Neuronal stem cell (in vitro differentiated cells): ENCODE results near the gene CSRNP3.

ENCODE experiments used
- DNase-seq: peaks from one replicate; pipeline ENCODE4 v3.0.0-alpha.2; 2013; ENCODE audit warnings: low spot score
- H2AFZ ChIP-seq: one replicate; pipeline ENCODE4 v1.6.1; 2013; ENCODE audit warnings: mild to moderate bottlenecking, low read length, inconsistent platforms
- H2AK5ac ChIP-seq: 2 replicates; pipeline ENCODE4 v1.6.1; 2013; ENCODE audit warnings: low read depth, mild to moderate bottlenecking, inconsistent platforms, low read length, moderate library complexity, mixed read lengths
- H2BK120ac ChIP-seq: 2 replicates; pipeline ENCODE4 v1.6.1; 2013; ENCODE audit warnings: low read depth, mild to moderate bottlenecking, inconsistent platforms, low read length, moderate library complexity, mixed read lengths
- H2BK12ac ChIP-seq: one replicate; pipeline ENCODE4 v1.6.1; 2013; ENCODE audit warnings: low read length, inconsistent platforms
- H2BK15ac ChIP-seq: 2 replicates; pipeline ENCODE4 v1.6.1; 2013; ENCODE audit warnings: mild to moderate bottlenecking, low read length, inconsistent platforms, mixed read lengths
- H2BK5ac ChIP-seq: one replicate; pipeline ENCODE4 v1.6.1; 2013; ENCODE audit warnings: inconsistent platforms, mild to moderate bottlenecking, low read length, moderate library complexity
- H3K14ac ChIP-seq: one replicate; pipeline ENCODE4 v1.6.1; 2013; ENCODE audit warnings: low read length, inconsistent platforms
- H3K18ac ChIP-seq: 2 replicates; pipeline ENCODE4 v1.6.1; 2013; ENCODE audit warnings: low read length, inconsistent platforms
- H3K23ac ChIP-seq: 2 replicates; pipeline ENCODE4 v1.6.1; 2013; ENCODE audit warnings: low read depth, mild to moderate bottlenecking, mixed read lengths, low read length, inconsistent platforms; ENCODE audit not compliant: poor library complexity
- H3K27ac ChIP-seq: replicated peaks from 3 replicates; pipeline ENCODE4 v1.5.1; 2013; ENCODE audit warnings: low read length, inconsistent platforms
- H3K27me3 ChIP-seq, 3 experiments: 2 replicates each; pipeline ENCODE4 v1.6.1; 2013; ENCODE audit warnings: low read length in 3 of 3, mild to moderate bottlenecking in 2 of 3, inconsistent platforms in 1 of 3, low read depth in 1 of 3, mixed read lengths in 1 of 3, moderate library complexity in 1 of 3; ENCODE audit not compliant: control insufficient read depth in 3 of 3, insufficient read depth in 3 of 3
- H3K36me3 ChIP-seq, 2 donors: replicated peaks in 1 of 2; 2 replicates each; pipeline ENCODE4 v1.6.1; 2013; ENCODE audit warnings: low read length in 2 of 2; ENCODE audit not compliant: control insufficient read depth in 2 of 2, insufficient read depth in 2 of 2
- H3K4ac ChIP-seq: 2 replicates; pipeline ENCODE4 v1.6.1; 2013; ENCODE audit warnings: inconsistent platforms, mild to moderate bottlenecking, low read length, moderate library complexity
- H3K4me1 ChIP-seq, 2 donors: 1 replicate in 1 of 2; 2 replicates in 1 of 2; pipeline ENCODE4 v1.6.1; 2013; ENCODE audit warnings: low read length in 2 of 2, low read depth in 1 of 2; ENCODE audit not compliant: control insufficient read depth in 2 of 2, insufficient read depth in 1 of 2
- H3K4me2 ChIP-seq: one replicate; pipeline ENCODE4 v1.6.1; 2013; ENCODE audit warnings: mild to moderate bottlenecking, low read length, inconsistent platforms; ENCODE audit not compliant: insufficient read depth, poor library complexity, severe bottlenecking
- H3K4me3 ChIP-seq, 2 donors: 2 replicates each; pipeline ENCODE4 v1.5.1; 2013; ENCODE audit warnings: low read length in 2 of 2, mild to moderate bottlenecking in 2 of 2, inconsistent platforms in 1 of 2, moderate library complexity in 1 of 2
- H3K79me1 ChIP-seq: one replicate; pipeline ENCODE4 v1.6.1; 2013; ENCODE audit warnings: low read depth, mild to moderate bottlenecking, inconsistent platforms, low read length, moderate library complexity
- H3K9ac ChIP-seq: one replicate; pipeline ENCODE4 v1.6.1; 2013; ENCODE audit warnings: mild to moderate bottlenecking, low read depth, low read length, inconsistent platforms; ENCODE audit not compliant: poor library complexity
- H3K9me3 ChIP-seq, 2 donors: replicated peaks in 1 of 2; 2 replicates each; pipeline versions ENCODE3 to v1.6.1; 2013; ENCODE audit warnings: low read length in 2 of 2, mild to moderate bottlenecking in 2 of 2, inconsistent platforms in 1 of 2, low read depth in 1 of 2, mixed read lengths in 1 of 2, moderate library complexity in 1 of 2; ENCODE audit not compliant: control insufficient read depth in 2 of 2, insufficient read depth in 1 of 2
- H4K8ac ChIP-seq: one replicate; pipeline ENCODE4 v1.6.1; 2013; ENCODE audit warnings: low read depth, mild to moderate bottlenecking, inconsistent platforms, low read length, moderate library complexity
- H4K91ac ChIP-seq: one replicate; pipeline ENCODE4 v1.6.1; 2013; ENCODE audit warnings: low read length, low read depth, mild to moderate bottlenecking, inconsistent platforms; ENCODE audit not compliant: poor library complexity
- WGBS, 2 donors: extraction: QIAGEN DNeasy Blood & Tissue Kit; methylation state at CpG; one replicate each; pipeline ENCODE4 v1.1.7; 2013; ENCODE audit warnings: missing lambda C conversion rate in 2 of 2, mixed read lengths in 1 of 2; ENCODE audit not compliant: insufficient read length in 2 of 2, insufficient replicate concordance in 1 of 2; ENCODE audit errors: extremely low coverage in 2 of 2; 5-methylcytosine and 5-hydroxymethylcytosine counted together

Gene CSRNP3

DNA sequence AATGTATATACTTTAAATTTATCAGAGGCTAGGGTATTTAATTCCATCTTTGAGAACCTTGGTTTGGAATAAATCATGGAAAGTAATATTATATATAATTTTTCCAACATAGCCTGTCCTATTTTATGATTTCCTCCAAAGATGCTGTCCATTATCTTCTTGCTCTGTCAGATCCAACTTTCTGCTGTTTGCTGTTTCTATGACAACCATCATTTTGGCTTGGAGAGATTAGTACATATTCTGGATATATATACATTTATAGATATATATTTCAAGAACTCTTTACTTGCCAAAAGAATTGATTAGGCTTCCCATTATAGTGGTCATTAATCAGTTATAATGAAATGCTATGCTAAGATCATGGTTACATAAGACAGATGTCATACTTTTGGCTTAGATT, 31.3 kb downstream of the CSRNP3 start:
- Histone ChIP-seq H3K4me3 (no peak overlapping the region), H3K4me1 (peaks cover 0 to 3% of the 10 kb centered on the region in 2 donors)

DNA sequence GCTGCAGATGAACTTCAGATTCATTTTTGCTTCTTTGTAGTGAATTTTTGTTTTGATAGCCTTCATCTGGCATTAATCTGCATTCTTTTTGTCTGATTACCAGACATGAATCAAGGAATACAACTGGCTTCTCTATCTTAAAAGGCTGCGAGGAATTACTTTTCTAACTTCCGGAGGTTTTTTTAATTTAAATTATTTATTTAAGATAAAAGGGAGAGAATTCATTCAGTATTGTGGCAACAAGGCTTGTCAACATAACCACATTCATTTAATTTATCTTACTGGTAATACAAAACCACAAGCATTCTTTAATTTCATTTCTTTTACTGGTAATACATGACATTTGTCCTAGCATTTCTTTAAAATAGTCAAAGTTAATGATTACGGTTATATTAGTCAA, 36.0 kb downstream of the CSRNP3 start:
- Histone ChIP-seq H3K9me3 (peaks cover 0 to 8% of the 10 kb centered on the region in 2 donors), H3K4me2 (no peak overlapping the region), H3K4me3 (no peak overlapping the region), H3K79me1 (no peaks in the 10 kb centered on the region), H3K36me3 (peaks cover 0 to 15% of the 10 kb centered on the region in 2 donors), H3K18ac (no peak overlapping the region), H3K23ac (no peak overlapping the region), H3K4ac (no peak overlapping the region), H2AFZ (no peak overlapping the region), H3K4me1 (no peaks in the 10 kb centered on the region), H2BK12ac (no peak overlapping the region), H4K8ac (no peak overlapping the region), H3K27ac (no peak overlapping the region), H3K9ac (no peak overlapping the region), H3K27me3 (no peaks in the 10 kb centered on the region), H2BK120ac (no peak overlapping the region), H2AK5ac (no peak overlapping the region), H2BK5ac (no peak overlapping the region), H2BK15ac (no peak overlapping the region), H4K91ac (no peak overlapping the region), H3K14ac (no peak overlapping the region)
- DNase-seq, result no peak
- no CpG with 5 or more reads among the region's 3 CpGs for WGBS, 2 donors

More for the DNA sequence above, 31.3 kb downstream of the CSRNP3 start:
- Histone ChIP-seq H3K18ac (no peak overlapping the region), H3K4me2 (no peak overlapping the region), H3K14ac (no peak overlapping the region), H3K9me3 (peaks cover 0 to 2% of the 10 kb centered on the region in 2 donors), H3K27me3 (no peaks in the 10 kb centered on the region), H4K91ac (no peak overlapping the region), H3K36me3 (peaks cover 0 to 28% of the 10 kb centered on the region in 2 donors), H2AK5ac (no peak overlapping the region), H3K23ac (no peak overlapping the region), H3K4ac (no peak overlapping the region), H2BK5ac (no peak overlapping the region), H2BK15ac (no peak overlapping the region), H4K8ac (no peak overlapping the region), H2BK12ac (no peak overlapping the region), H3K79me1 (no peaks in the 10 kb centered on the region), H2BK120ac (no peak overlapping the region), H3K27ac (no peak overlapping the region), H3K9ac (no peak overlapping the region), H2AFZ (no peak overlapping the region)
- DNase-seq, result no peak

DNA sequence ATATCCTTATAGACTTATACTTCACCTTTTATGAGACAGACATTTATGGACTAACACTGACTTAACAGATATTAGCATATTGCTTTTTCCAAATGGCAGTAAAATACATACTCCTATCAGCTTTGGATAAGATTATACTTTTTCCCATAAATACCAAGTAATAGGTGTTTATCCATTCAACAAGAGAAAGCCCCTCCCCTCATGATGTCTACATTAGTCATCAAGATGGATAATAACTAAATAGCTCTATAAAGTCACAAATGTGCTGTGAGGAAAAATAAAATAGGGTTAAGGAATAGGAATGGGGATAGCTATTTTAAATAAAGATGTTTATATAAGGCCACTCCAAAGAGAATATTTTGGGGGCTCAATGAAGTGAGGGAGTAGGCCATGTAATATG, 39.4 kb downstream of the CSRNP3 start:
- H3K18ac ChIP-seq, result no peak overlapping the region
- no peak overlapping the region for H2BK12ac ChIP-seq
- no peaks in the 10 kb centered on the region for H3K27me3 ChIP-seq
- H4K91ac ChIP-seq, result no peak overlapping the region
- H3K9me3 ChIP-seq, result peaks cover 0 to 8% of the 10 kb centered on the region in 2 donors
- H4K8ac ChIP-seq, result no peak overlapping the region
- no peak overlapping the region for H3K9ac ChIP-seq
- no peak overlapping the region for H2BK5ac ChIP-seq
- H3K36me3 ChIP-seq, result peaks cover 0 to 18% of the 10 kb centered on the region in 2 donors
- H3K79me1 ChIP-seq, result no peaks in the 10 kb centered on the region
- no peak overlapping the region for H2BK120ac ChIP-seq
- H3K4me3 ChIP-seq, result no peak overlapping the region
- no peaks in the 10 kb centered on the region for H3K4me1 ChIP-seq
- H3K4me2 ChIP-seq, result no peak overlapping the region
- no peak for DNase-seq
- no peak overlapping the region for H3K14ac ChIP-seq
- H2AK5ac ChIP-seq, result no peak overlapping the region
- H2AFZ ChIP-seq, result no peak overlapping the region
- no peak overlapping the region for H3K23ac ChIP-seq
- H3K27ac ChIP-seq, result no peak overlapping the region
- no peak overlapping the region for H3K4ac ChIP-seq
- H2BK15ac ChIP-seq, result no peak overlapping the region

DNA sequence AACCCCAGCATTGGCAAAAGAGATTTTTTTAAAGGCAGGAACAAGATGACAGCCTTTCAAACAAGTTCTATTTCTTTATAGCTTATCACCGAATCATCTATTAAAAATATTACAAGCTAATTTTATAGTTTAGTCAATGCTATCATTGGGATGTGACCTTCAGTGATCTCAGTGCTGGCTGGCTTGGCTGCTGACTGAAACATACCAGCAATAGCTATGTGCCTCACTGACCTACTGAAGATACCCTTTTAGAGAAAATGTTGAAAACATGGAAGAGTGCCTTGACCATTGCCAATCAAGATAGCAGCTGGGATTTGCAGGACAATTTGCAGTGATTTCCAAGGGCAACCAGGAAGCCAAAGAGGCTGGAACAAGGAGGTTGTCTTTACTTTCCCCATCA, 44.0 kb downstream of the CSRNP3 start:
- no peak overlapping the region for H2AK5ac ChIP-seq
- no peak overlapping the region for H3K4ac ChIP-seq
- no peak for DNase-seq
- H3K23ac ChIP-seq, result no peak overlapping the region
- peaks cover 0 to 5% of the 10 kb centered on the region in 2 donors for H3K9me3 ChIP-seq
- no peak overlapping the region for H2AFZ ChIP-seq
- no peak overlapping the region for H4K91ac ChIP-seq
- H2BK15ac ChIP-seq, result no peak overlapping the region
- H3K14ac ChIP-seq, result no peak overlapping the region
- H3K4me1 ChIP-seq, result no peaks in the 10 kb centered on the region
- H3K9ac ChIP-seq, result no peak overlapping the region
- no CpG with 5 or more reads among the region's 1 CpG for WGBS, 2 donors
- H4K8ac ChIP-seq, result no peak overlapping the region
- no peak overlapping the region for H3K4me3 ChIP-seq
- no peak overlapping the region for H2BK12ac ChIP-seq
- H3K27ac ChIP-seq, result no peak overlapping the region
- no peak overlapping the region for H2BK5ac ChIP-seq
- H3K4me2 ChIP-seq, result no peak overlapping the region
- no peaks in the 10 kb centered on the region for H3K79me1 ChIP-seq
- peaks cover 0 to 20% of the 10 kb centered on the region in 2 donors for H3K36me3 ChIP-seq
- no peaks in the 10 kb centered on the region for H3K27me3 ChIP-seq
- H2BK120ac ChIP-seq, result no peak overlapping the region
- no peak overlapping the region for H3K18ac ChIP-seq
